ENCODE data around the gene ASTE1. TPM values are rescaled to one million over a fixed set of nuclear protein-coding genes. Genes with fewer than 3 reads are reported as not detected.
"Not testable (repeated sequence)": the region's sequence is repeated elsewhere in the genome, so short reads cannot be mapped to it uniquely, and the experiment has no call there.

The ASTE1 gene
- total RNA-seq, 1 donor from 2014 or later, result 4.8 TPM

DNA sequence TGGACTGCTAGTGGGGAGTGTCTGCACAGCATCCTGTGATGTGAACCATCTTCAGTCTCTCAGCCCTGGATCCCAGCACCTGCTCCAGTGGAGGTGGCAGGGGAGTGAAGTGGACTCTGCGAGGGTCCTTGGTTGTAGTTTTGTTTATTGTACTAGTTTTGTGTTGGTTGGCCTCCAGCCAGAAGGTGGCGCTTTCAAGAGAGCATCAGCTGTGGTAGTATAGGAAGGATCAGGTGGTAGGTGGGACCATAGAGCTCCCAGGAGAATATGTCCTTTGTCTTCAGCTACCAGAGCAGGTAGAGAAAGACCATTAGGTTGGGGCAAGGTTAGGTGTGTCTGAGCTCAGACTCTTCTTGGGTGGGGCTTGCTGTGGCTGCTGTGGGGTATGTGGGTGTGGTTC, 21.0 kb upstream of the ASTE1 start:
- Mint-ChIP-seq H3K4me3 (ENCODE audit: unreplicated experiment) (no peak overlapping the region), H3K4me1 (ENCODE audit: low read depth, unreplicated experiment) (no peaks in the 10 kb centered on the region), H3K27me3 (ENCODE audit: low read depth, unreplicated experiment) (no peaks in the 10 kb centered on the region), H3K9me3 (ENCODE audit: unreplicated experiment) (peaks cover 3% of the 10 kb centered on the region), H3K36me3 (ENCODE audit: low read depth, unreplicated experiment) (peaks cover 11% of the 10 kb centered on the region), H3K27ac (ENCODE audit: unreplicated experiment) (no peak overlapping the region)
- Histone ChIP-seq H3K4me1 (ENCODE audit: insufficient read depth, low read length) (no peaks in the 10 kb centered on the region), H3K36me3 (ENCODE audit: insufficient read depth, low read length) (no peaks in the 10 kb centered on the region), H3K9me3 (ENCODE audit: insufficient read depth, low read depth, low read length) (no peaks in the 10 kb centered on the region), H3K27ac (ENCODE audit: low read depth, low read length) (no peak overlapping the region), H2AFZ (ENCODE audit: low read depth, low read length) (no peak overlapping the region), H3K27me3 (ENCODE audit: insufficient read depth, low read length) (no peaks in the 10 kb centered on the region), H3K4me2 (ENCODE audit: low read length) (no peak overlapping the region), H3K4me3 (ENCODE audit: insufficient read depth, low read depth, low read length) (no peak overlapping the region), H4K20me1 (ENCODE audit: insufficient read depth, low read length) (no peaks in the 10 kb centered on the region), H3K79me2 (ENCODE audit: insufficient read depth, low read length) (no peaks in the 10 kb centered on the region), H3K9ac (ENCODE audit: low read length) (no peak overlapping the region)
- DNase-seq (ENCODE audit: low read depth), result no peak
- FAIRE-seq, result no peak
- no peak for TF ChIP-seq EZH2 (IDR thresholded peaks at IDR 0.05; ENCODE audit: insufficient read depth, low read length)
- TF ChIP-seq, protein P1, sequence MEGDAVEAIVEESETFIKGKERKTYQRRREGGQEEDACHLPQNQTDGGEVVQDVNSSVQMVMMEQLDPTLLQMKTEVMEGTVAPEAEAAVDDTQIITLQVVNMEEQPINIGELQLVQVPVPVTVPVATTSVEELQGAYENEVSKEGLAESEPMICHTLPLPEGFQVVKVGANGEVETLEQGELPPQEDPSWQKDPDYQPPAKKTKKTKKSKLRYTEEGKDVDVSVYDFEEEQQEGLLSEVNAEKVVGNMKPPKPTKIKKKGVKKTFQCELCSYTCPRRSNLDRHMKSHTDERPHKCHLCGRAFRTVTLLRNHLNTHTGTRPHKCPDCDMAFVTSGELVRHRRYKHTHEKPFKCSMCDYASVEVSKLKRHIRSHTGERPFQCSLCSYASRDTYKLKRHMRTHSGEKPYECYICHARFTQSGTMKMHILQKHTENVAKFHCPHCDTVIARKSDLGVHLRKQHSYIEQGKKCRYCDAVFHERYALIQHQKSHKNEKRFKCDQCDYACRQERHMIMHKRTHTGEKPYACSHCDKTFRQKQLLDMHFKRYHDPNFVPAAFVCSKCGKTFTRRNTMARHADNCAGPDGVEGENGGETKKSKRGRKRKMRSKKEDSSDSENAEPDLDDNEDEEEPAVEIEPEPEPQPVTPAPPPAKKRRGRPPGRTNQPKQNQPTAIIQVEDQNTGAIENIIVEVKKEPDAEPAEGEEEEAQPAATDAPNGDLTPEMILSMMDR (IDR thresholded peaks at IDR 0.05; ENCODE audit: insufficient read depth, low read depth, low read length), result no peak

DNA sequence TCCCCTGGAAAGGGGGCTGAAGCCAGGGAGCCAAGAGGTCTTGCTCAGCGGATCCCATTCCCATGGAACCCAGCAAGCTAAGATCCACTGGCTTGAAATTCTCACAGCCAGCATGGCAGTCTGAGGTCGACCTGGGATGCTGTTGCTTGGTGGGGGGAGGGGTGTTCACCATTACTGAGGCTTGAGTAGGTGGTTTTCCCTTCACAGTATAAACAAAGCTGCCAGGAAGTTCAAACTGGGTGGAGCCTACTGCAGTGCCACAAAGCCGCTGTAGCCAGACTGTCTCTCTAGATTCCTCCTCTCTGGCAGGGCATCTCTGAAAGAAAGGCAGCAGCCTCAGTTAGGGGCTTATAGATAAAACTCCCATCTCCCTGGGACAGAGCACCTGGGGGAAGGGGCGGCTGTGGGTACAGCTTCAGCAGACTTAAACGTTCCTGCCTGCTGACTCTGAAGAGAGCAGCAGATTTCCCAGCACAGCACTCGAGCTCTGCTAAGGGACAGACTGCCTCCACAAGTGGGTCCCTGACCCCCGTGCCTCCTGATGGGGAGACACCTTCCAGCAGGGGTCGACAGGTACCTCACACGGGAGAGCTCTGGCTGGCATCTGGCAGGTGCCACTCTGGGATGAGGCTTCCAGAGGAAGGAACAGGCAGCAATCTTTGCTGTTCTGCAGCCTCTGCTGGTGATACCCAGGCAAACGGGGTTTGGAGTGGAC, 15.8 kb upstream of the ASTE1 start:
- H3K4me3 ChIP-seq (ENCODE audit: insufficient read depth, low read depth, low read length); H3K9me3 Mint-ChIP-seq (ENCODE audit: unreplicated experiment); H3K79me2 ChIP-seq (ENCODE audit: insufficient read depth, low read length); H3K9ac ChIP-seq (ENCODE audit: low read length); H3K27ac ChIP-seq (ENCODE audit: low read depth, low read length); H4K20me1 ChIP-seq (ENCODE audit: insufficient read depth, low read length); H3K36me3 ChIP-seq (ENCODE audit: insufficient read depth, low read length); H3K36me3 Mint-ChIP-seq (ENCODE audit: low read depth, unreplicated experiment); H3K27me3 Mint-ChIP-seq (ENCODE audit: low read depth, unreplicated experiment); DNase-seq (ENCODE audit: low read depth); H3K4me2 ChIP-seq (ENCODE audit: low read length); H3K4me1 ChIP-seq (ENCODE audit: insufficient read depth, low read length); H3K27ac Mint-ChIP-seq (ENCODE audit: unreplicated experiment); H3K27me3 ChIP-seq (ENCODE audit: insufficient read depth, low read length); H3K4me3 Mint-ChIP-seq (ENCODE audit: unreplicated experiment); H2AFZ ChIP-seq (ENCODE audit: low read depth, low read length); FAIRE-seq; H3K9me3 ChIP-seq (ENCODE audit: insufficient read depth, low read depth, low read length); H3K4me1 Mint-ChIP-seq (ENCODE audit: low read depth, unreplicated experiment): not testable (repeated sequence)

DNA sequence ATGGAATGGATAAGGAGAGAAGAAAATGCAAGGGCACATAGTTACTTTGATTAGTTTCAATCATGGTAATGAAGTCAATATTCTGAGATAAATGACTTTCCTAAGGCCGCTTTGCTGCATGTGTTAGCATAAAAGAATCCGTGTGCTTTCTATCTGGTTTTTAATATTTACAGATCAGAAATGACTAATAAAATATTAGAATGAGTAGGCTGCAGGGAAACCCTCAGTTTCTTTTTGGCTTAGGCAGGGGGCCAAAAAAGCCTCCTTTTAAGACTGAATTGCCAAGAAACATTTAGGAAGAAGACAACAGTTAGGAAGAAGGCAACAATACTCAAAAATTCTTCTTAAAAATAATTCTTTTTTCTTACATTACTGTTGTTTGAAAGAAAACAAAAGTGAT, 11.7 kb upstream of the ASTE1 start:
- no peak overlapping the region for H3K27ac Mint-ChIP-seq (ENCODE audit: unreplicated experiment)
- Histone ChIP-seq H3K4me2 (ENCODE audit: low read length) (no peak overlapping the region), H3K27me3 (ENCODE audit: insufficient read depth, low read length) (no peaks in the 10 kb centered on the region), H3K4me3 (ENCODE audit: insufficient read depth, low read depth, low read length) (no peak overlapping the region), H3K79me2 (ENCODE audit: insufficient read depth, low read length) (no peaks in the 10 kb centered on the region), H3K36me3 (ENCODE audit: insufficient read depth, low read length) (no peaks in the 10 kb centered on the region), H3K4me1 (ENCODE audit: insufficient read depth, low read length) (peaks cover 16% of the 10 kb centered on the region), H4K20me1 (ENCODE audit: insufficient read depth, low read length) (no peaks in the 10 kb centered on the region), H3K9me3 (ENCODE audit: insufficient read depth, low read depth, low read length) (no peaks in the 10 kb centered on the region), H3K9ac (ENCODE audit: low read length) (no peak overlapping the region), H3K27ac (ENCODE audit: low read depth, low read length) (no peak overlapping the region), H2AFZ (ENCODE audit: low read depth, low read length) (no peak overlapping the region)
- FAIRE-seq (no peak), DNase-seq (ENCODE audit: low read depth) (no peak)
- no peak overlapping the region for H3K4me3 Mint-ChIP-seq (ENCODE audit: unreplicated experiment)
- H3K36me3 Mint-ChIP-seq (ENCODE audit: low read depth, unreplicated experiment), result peaks cover 3% of the 10 kb centered on the region
- no peaks in the 10 kb centered on the region for H3K9me3 Mint-ChIP-seq (ENCODE audit: unreplicated experiment)
- TF ChIP-seq, protein P1 (IDR thresholded peaks at IDR 0.05; ENCODE audit: insufficient read depth, low read depth, low read length), result no peak
- TF ChIP-seq EZH2 (IDR thresholded peaks at IDR 0.05; ENCODE audit: insufficient read depth, low read length), result no peak
- H3K4me1 Mint-ChIP-seq (ENCODE audit: low read depth, unreplicated experiment), result peaks cover 10% of the 10 kb centered on the region
- H3K27me3 Mint-ChIP-seq (ENCODE audit: low read depth, unreplicated experiment), result no peaks in the 10 kb centered on the region

All from astrocyte (in vitro differentiated cells and primary cell).